Measurements from ENCODE around the gene DDX55. TPM values are rescaled to one million over a fixed set of nuclear protein-coding genes. Genes with fewer than 3 reads are reported as not detected.
"Not testable (repeated sequence)": the region's sequence is repeated elsewhere in the genome, so short reads cannot be mapped to it uniquely, and the experiment has no call there.

The DDX55 gene
- 18.9 and 33.6 TPM in 2 replicates for total RNA-seq (2014; rRNA removed; shearing (Covaris generic))

- DNase-seq (ENCODE audit: low read depth) = peak; percentile 78
These were observed at the start of gene DDX55 for GRCh38 chr12:123601602-123602489. TSS of gene DDX55 (plus strand) at chr12:123602099. CDS start at chr12:123602149, 50 bp downstream.

GRCh38 chr12:123554136-123554535, 47.8 kb upstream of the DDX55 start:
- not testable (repeated sequence) for DNase-seq (ENCODE audit: low read depth)

GRCh38 chr12:123554843-123555242, 47.1 kb upstream of the DDX55 start:
- DNase-seq (ENCODE audit: low read depth) = not testable (repeated sequence)

- not testable (repeated sequence) for DNase-seq (ENCODE audit: low read depth)
These were observed 43.4 kb upstream of the DDX55 start for GRCh38 chr12:123558487-123558886.

GRCh38 chr12:123559468-123559867, 42.4 kb upstream of the DDX55 start:
- no peak for DNase-seq (ENCODE audit: low read depth)

GRCh38 chr12:123571343-123571813, 30.5 kb upstream of the DDX55 start:
- peak; percentile 48 for DNase-seq (ENCODE audit: low read depth)

- DNase-seq (ENCODE audit: low read depth) = no peak
These were observed 29.5 kb upstream of the DDX55 start for GRCh38 chr12:123572391-123572790.

GRCh38 chr12:123573870-123574269, 28.0 kb upstream of the DDX55 start:
- no peak for DNase-seq (ENCODE audit: low read depth)

- DNase-seq (ENCODE audit: low read depth) = no peak
These were observed 25.3 kb upstream of the DDX55 start for GRCh38 chr12:123576611-123577010.

GRCh38 chr12:123578243-123578642, 23.7 kb upstream of the DDX55 start:
- no peak for DNase-seq (ENCODE audit: low read depth)

GRCh38 chr12:123578829-123579228, 23.1 kb upstream of the DDX55 start:
- DNase-seq (ENCODE audit: low read depth) = not testable (repeated sequence)

- DNase-seq (ENCODE audit: low read depth) = no peak
These were observed 21.1 kb upstream of the DDX55 start for GRCh38 chr12:123580772-123581171.

GRCh38 chr12:123591702-123592481, 10.0 kb upstream of the DDX55 start:
- DNase-seq (ENCODE audit: low read depth) = no peak

- peak; percentile 20 for DNase-seq (ENCODE audit: low read depth)
These were observed 6.2 kb upstream of the DDX55 start for GRCh38 chr12:123595729-123596128.

GRCh38 chr12:123597100-123597499, 4.8 kb upstream of the DDX55 start:
- DNase-seq (ENCODE audit: low read depth) = no peak

- DNase-seq (ENCODE audit: low read depth) = no peak
These were observed 3.4 kb upstream of the DDX55 start for GRCh38 chr12:123598522-123598921.

GRCh38 chr12:123599310-123599709, 2.6 kb upstream of the DDX55 start:
- DNase-seq (ENCODE audit: low read depth) = no peak

- DNase-seq (ENCODE audit: low read depth) = no peak
These were observed 2.2 kb upstream of the DDX55 start for GRCh38 chr12:123599721-123600120.

- DNase-seq (ENCODE audit: low read depth) = peak; percentile 14
These were observed 824 bp downstream of the DDX55 start for GRCh38 chr12:123602651-123603195.

- not testable (repeated sequence) for DNase-seq (ENCODE audit: low read depth)
These were observed 1.6 kb downstream of the DDX55 start for GRCh38 chr12:123603495-123603894.

GRCh38 chr12:123607756-123608155, 5.9 kb downstream of the DDX55 start:
- no peak for DNase-seq (ENCODE audit: low read depth)

GRCh38 chr12:123608182-123608581, 6.3 kb downstream of the DDX55 start:
- DNase-seq (ENCODE audit: low read depth) = no peak
